Neural progenitor cell (in vitro differentiated cells): ENCODE results near the gene CLCN2.

Experiments
- CTCF ChIP-seq: fragments of 200-600 bp; sonication (generic); IDR thresholded peaks from 2 replicates; pipeline ENCODE4 v1.5.1; 2017; ENCODE audit warnings: antibody characterized with exemption, mild to moderate bottlenecking
- EZH2 ChIP-seq: fragments of 200-600 bp; sonication (generic); IDR thresholded peaks from 2 replicates; pipeline ENCODE4 v1.6.1; 2017; ENCODE audit warnings: antibody characterized with exemption, mild to moderate bottlenecking, moderate library complexity

DNA sequence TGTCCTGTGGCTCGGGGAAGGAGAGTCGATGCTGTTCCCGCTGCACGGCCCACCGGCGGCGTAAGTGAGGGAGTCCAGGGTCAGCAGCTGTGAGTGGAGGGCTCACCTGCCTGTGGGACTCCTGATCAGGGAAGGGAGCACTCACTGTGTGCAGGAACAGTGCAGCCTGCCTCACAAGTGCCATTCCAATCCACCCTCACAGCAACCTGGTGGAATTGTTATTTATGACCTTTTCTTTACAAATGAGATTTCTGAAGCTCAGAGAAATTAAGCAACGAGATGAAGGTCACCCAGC, 27.5 kb upstream of the CLCN2 start:
- no peak for TF ChIP-seq EZH2
- TF ChIP-seq CTCF = no peak
